ENCODE data around the gene MYOC.

The MYOC gene

DNA sequence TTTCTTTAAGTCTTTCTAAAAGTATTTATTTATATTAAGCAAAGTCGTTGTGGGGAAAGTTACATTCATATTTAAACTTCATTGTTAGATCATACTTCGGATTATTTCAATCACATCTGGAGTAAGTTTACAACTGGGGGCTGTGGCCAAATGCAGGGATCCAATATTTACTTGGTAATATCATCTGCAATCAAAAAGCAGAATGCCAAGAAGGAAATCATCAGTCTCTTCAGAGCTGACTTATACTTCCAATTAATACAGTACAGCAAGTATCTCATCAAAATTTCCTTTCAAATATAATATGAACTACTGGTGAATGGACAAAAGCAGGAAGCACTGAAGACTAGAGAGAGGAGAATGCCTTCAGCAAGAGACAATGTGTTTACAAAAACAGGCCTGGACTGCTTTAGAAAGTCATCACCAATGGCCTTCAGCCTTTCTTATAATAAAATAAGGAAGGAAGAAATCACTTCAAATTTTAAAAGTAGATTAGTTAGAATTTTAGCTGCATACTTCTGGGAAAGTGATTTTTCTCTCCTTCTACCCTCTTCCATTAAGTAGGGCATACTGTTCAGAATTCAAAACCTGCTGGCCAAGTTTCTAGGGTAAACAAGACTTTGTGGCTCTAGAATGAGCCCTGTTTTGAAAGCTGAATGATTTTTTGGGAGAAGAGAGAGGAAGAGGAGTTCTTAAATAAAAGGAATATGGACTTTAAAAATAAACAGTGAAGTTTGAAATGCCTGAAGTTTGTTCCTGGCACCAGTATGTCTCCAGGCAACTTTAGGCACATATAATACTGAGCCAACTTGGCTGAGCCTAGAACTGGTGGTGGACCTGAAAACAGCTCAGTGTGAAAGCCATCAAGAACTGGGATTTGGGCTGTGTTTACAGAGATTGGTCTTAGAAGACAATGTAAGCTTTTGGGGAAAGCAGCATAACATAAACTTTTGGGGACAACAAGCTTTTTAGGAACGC is 22.2 kb upstream of the MYOC start:
- CTCF ChIA-PET, result interaction anchor here (1.3 to 1.4 kb wide), 2 partner anchors 17 to 19 kb away, joined by 4 read pairs; no protein-coding TSS in a partner anchor
- TF ChIP-seq, protein P1, sequence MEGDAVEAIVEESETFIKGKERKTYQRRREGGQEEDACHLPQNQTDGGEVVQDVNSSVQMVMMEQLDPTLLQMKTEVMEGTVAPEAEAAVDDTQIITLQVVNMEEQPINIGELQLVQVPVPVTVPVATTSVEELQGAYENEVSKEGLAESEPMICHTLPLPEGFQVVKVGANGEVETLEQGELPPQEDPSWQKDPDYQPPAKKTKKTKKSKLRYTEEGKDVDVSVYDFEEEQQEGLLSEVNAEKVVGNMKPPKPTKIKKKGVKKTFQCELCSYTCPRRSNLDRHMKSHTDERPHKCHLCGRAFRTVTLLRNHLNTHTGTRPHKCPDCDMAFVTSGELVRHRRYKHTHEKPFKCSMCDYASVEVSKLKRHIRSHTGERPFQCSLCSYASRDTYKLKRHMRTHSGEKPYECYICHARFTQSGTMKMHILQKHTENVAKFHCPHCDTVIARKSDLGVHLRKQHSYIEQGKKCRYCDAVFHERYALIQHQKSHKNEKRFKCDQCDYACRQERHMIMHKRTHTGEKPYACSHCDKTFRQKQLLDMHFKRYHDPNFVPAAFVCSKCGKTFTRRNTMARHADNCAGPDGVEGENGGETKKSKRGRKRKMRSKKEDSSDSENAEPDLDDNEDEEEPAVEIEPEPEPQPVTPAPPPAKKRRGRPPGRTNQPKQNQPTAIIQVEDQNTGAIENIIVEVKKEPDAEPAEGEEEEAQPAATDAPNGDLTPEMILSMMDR (IDR thresholded peaks at IDR 0.05; ENCODE audit: control extremely low read depth, extremely low read depth, low read depth, missing control alignments), result no peak
- POLR2A ChIA-PET, result no interaction called here
- DNase-seq (ENCODE audit: extremely low spot score), result no peak

DNA sequence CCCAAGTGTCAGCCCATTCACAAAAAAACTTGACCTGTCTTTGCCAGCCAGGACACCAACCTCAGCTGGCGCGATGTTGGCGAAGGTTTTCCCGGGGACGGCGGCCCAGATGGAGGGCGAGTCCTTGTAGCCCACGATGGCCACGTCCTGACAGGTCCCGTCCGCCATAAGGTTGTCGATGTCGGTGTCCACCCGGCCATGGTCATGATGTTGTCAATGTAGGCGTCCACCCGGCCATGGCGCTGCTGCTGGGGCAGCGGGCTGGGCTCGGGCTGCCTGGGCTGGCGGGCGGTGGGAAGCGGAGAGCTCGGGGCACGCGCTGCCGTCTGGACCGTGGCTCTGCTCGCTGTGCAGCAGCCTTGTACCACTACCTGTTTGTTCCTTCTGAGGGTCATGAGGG is 18.3 kb upstream of the MYOC start:
- CTCF ChIA-PET, result no interaction called here
- no peak for DNase-seq (ENCODE audit: extremely low spot score)
- POLR2A ChIA-PET, result no interaction called here
- TF ChIP-seq, protein P1 (IDR thresholded peaks at IDR 0.05; ENCODE audit: control extremely low read depth, extremely low read depth, low read depth, missing control alignments), result no peak

DNA sequence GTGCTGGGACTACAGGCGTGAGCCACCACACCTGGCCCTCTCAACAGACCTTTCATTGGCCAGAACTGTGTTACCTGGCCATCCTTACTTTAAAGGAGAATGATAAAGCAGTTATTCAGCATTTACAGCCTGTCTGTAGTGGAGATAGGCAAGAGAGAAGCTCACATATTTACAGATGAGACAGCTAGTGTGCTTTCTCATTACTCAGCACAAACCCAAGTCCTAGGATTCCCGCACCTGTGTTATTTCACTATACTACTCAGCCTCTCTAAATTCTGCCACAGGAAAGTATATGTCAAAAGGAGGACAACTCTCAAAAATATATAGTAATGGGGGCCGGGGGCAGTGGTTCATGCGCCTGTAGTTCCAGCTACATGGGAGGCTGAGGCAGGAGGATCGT is 15.9 kb upstream of the MYOC start:
- no peak for DNase-seq (ENCODE audit: extremely low spot score)
- ChIA-PET CTCF (interaction anchor here (1.5 to 4.5 kb wide), 2 partner anchors 13 to 24 kb away, joined by 4 to 29 read pairs; no protein-coding TSS in a partner anchor), POLR2A (no interaction called here)
- TF ChIP-seq, protein P1 (IDR thresholded peaks at IDR 0.05; ENCODE audit: control extremely low read depth, extremely low read depth, low read depth, missing control alignments), result no peak

DNA sequence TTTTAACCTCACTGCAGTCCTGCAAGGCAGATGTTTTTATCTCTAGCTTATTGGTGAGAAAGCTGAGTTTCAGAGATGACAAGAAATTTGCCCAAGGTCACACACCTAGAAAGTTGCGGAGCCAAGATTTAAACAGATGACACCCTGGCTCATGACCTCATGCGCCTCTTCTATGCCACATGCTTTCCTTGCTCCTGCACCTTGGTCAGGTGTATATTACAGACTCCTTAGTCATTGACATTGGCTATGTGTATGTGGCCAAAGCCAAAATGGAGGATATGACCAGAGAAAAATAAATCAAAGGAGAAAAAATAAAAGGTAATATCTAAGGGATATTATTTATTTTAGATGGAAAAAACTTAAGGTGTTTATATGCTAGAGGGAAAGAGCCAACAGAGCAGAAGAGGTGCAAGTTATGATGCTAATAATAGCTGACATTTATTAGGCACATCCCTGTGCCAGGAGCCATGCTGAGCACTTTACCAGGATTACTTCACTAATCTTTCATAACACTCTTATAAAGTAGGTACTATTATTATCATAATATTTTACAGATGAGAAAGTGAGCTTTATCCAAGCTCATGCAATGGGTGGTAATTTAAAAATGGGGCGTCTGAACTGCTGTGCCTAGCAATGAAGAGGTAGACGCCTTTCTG is 13.8 kb upstream of the MYOC start:
- DNase-seq (ENCODE audit: extremely low spot score), result no peak
- POLR2A ChIA-PET, result no interaction called here
- CTCF ChIA-PET, result interaction anchor here (1.5 to 4.5 kb wide), 2 partner anchors 9 to 11 kb away, joined by 5 to 29 read pairs; no protein-coding TSS in a partner anchor
- TF ChIP-seq, protein P1 (IDR thresholded peaks at IDR 0.05; ENCODE audit: control extremely low read depth, extremely low read depth, low read depth, missing control alignments), result no peak

DNA sequence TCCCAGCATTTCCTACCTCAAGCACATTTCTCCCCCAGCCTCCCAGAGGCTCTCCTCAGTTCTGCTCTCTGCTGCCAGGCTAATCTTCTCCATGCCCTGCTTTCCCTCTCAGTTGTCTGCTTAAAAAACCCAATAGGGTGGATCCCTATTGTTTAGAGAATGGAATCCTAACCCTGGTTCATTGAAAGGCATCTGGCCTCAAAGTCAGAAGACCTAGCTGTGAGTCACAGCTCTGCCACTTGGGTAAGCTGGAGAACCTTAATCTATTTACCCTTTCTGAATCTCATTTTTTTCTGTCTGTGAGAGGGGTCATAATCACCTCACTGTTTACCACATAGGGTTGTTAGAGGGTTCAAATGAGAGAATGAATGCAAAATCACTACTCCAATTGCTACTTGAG is 12.5 kb upstream of the MYOC start:
- POLR2A ChIA-PET, result no interaction called here
- CTCF ChIA-PET, result interaction anchor here (4.5 kb wide), 1 partner anchor 10 kb away, joined by 29 read pairs; no protein-coding TSS in a partner anchor
- TF ChIP-seq, protein P1 (IDR thresholded peaks at IDR 0.05; ENCODE audit: control extremely low read depth, extremely low read depth, low read depth, missing control alignments), result no peak

DNA sequence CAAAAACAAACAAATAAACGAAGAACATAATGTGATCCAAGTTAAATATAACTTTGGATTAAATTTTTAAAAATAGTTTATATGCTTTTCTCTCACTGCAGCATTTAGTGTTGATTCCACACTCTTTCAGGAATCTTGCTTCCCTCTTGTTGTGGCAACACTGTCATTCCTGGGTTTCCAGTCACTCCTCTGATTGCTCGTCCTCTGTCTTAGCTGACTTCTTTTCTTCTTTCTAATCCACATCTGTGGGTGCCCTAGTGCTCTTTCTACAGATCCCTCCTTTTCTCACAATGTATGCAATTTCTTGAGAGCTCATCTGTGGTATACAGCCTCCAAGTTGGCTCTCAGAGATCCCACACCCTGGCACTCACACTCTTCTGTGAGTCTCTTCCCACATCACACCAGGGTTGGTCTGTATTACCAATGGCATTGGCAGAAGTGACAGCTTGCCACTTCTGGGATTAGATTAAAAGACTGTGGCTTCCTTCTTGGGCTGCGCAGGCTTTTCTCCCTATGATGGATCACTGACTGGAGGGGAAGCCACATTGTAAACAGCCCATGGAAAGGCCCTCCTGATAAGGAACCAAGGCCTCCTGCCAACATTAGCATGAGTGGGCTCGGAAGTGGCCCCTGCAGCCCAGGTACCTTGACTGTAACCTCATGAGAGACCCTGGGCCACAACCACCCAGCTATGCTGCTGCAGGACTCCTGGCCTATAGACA is 11.5 kb upstream of the MYOC start:
- ChIA-PET CTCF (interaction anchor here (2.6 kb wide), 1 partner anchor 19 kb away, joined by 10 read pairs; no protein-coding TSS in a partner anchor), POLR2A (no interaction called here)
- DNase-seq (ENCODE audit: extremely low spot score), result no peak
- TF ChIP-seq, protein P1 (IDR thresholded peaks at IDR 0.05; ENCODE audit: control extremely low read depth, extremely low read depth, low read depth, missing control alignments), result no peak

More for the DNA sequence above, 12.5 kb upstream of the MYOC start:
- no peak for DNase-seq (ENCODE audit: extremely low spot score)
